T-helper 17 cell (primary cell): ENCODE results near the gene PTCRA. TPM values are rescaled to one million over a fixed set of nuclear protein-coding genes. Genes with fewer than 3 reads are reported as not detected.

Experiments used
- ATAC-seq: fragments of 150-1000 bp; cut with Tn5 transposase; 2 replicates; pipeline ENCODE4 v1.10.0; 2021; ENCODE audit warnings: mild to moderate bottlenecking, moderate library complexity
- DNase-seq, 3 donors: peaks; one replicate each; pipeline versions ENCODE4 v3.0.0 to v3.0.0-alpha.2; 2020 to 2021
- H3K9me3 ChIP-seq: one replicate; pipeline ENCODE4 v1.7.0; 2013; ENCODE audit warnings: low read length, mild to moderate bottlenecking; ENCODE audit not compliant: control insufficient read depth, poor library complexity, severe bottlenecking
- H3K27ac Mint-ChIP-seq: one replicate; pipeline ENCODE4 v1.8.0; 2022; ENCODE audit warnings: mild to moderate bottlenecking, moderate library complexity, mixed read lengths
- H3K27me3 Mint-ChIP-seq: one replicate; pipeline ENCODE4 v1.8.0; 2022; ENCODE audit warnings: mixed read lengths
- H3K36me3 Mint-ChIP-seq: one replicate; pipeline ENCODE4 v1.8.0; 2022; ENCODE audit warnings: low read depth, mixed read lengths
- H3K4me1 Mint-ChIP-seq: one replicate; pipeline ENCODE4 v1.8.0; 2022; ENCODE audit warnings: mild to moderate bottlenecking, mixed read lengths
- H3K4me3 Mint-ChIP-seq: one replicate; pipeline ENCODE4 v1.8.0; 2022; ENCODE audit warnings: mild to moderate bottlenecking, moderate library complexity, mixed read lengths
- total RNA-seq, 4 donors: library from RNA in 2 of 4; stranded (reverse) in 2 of 4; gene quantifications; one replicate each; pipeline ENCODE4 v1.2.3 and lab custom pipeline; 2022 to 2026

Gene PTCRA
- total RNA-seq, 2 donors from 2014 or later, result 1.8 to 35.0 TPM

- Mint-ChIP-seq H3K36me3 (peaks cover 2% of the 10 kb centered on the region), H3K27me3 (no peaks in the 10 kb centered on the region), H3K4me3 (no peak overlapping the region), H3K27ac (no peak overlapping the region), H3K4me1 (peaks cover 21% of the 10 kb centered on the region)
- no peaks in the 10 kb centered on the region for H3K9me3 ChIP-seq
- no peak for ATAC-seq
- DNase-seq, result no peak
Measured at GRCh38 chr6:42974919-42975505, 59.2 kb downstream of the PTCRA start.

Other genes with a start within 250 kb of the PTCRA start
- not detected for gene PRPH2, start 193.5 kb upstream of the PTCRA start, total RNA-seq
- 10 to 100 TPM; 71.5 to 73.2 TPM for gene TBCC, start 169.9 kb upstream of the PTCRA start, total RNA-seq
- gene BICRAL, start 134.0 kb upstream of the PTCRA start, total RNA-seq, result 10 to 100 TPM; 31.9 to 34.1 TPM
- gene RPL7L1, start 36.4 kb upstream of the PTCRA start, total RNA-seq, result 10 to 100 TPM; 61.7 to 73.9 TPM
- 10 to 100 TPM; 45.7 to 51.9 TPM for gene CNPY3, start 13.4 kb downstream of the PTCRA start, total RNA-seq
- gene GNMT, start 44.7 kb downstream of the PTCRA start, total RNA-seq, result 1 to 10 TPM in 1 of 2 donors, under 1 TPM in 1; 0.97 to 1.5 TPM
- gene PEX6, start 63.1 kb downstream of the PTCRA start, total RNA-seq, result 10 to 100 TPM; 10.2 to 15.5 TPM
- gene PPP2R5D, start 68.5 kb downstream of the PTCRA start, total RNA-seq, result 10 to 100 TPM; 27.5 to 28.4 TPM
- 10 to 100 TPM; 23.7 to 26.3 TPM for gene MEA1, start 97.9 kb downstream of the PTCRA start, total RNA-seq
- gene KLHDC3, start 98.2 kb downstream of the PTCRA start, total RNA-seq, result 10 to 100 TPM; 31.1 TPM
- gene RRP36, start 105.6 kb downstream of the PTCRA start, total RNA-seq, result 10 to 100 TPM; 25.2 to 29.0 TPM
- gene CUL7, start 137.8 kb downstream of the PTCRA start, total RNA-seq, result 10 to 100 TPM in 1 of 2 donors, 1 to 10 TPM in 1; 8.2 to 11.2 TPM
- 10 to 100 TPM; 32.3 to 37.5 TPM for gene MRPL2, start 143.4 kb downstream of the PTCRA start, total RNA-seq
- gene KLC4, start 143.6 kb downstream of the PTCRA start, total RNA-seq, result 10 to 100 TPM; 25.7 to 41.9 TPM
- 1 to 10 TPM in 1 of 2 donors, under 1 TPM in 1; 0.62 to 1.6 TPM for gene PTK7, start 160.3 kb downstream of the PTCRA start, total RNA-seq